ENCODE measurements around the gene EPHB2.

The EPHB2 gene

GRCh38 chr1:22710701-22711049, at the start of gene EPHB2:
EPHB2 (plus strand) TSS chr1:22710839; CDS start chr1:22710983, 144 bp downstream.
- TF ChIP-seq MAX (IDR thresholded peaks at IDR 0.05) (0 out of 2 replicates have a peak, but pooled peaks have one; percentile 3), CEBPB (IDR thresholded peaks at IDR 0.05) (no peak), RAD21 (IDR thresholded peaks at IDR 0.05; ENCODE audit: low read depth) (no peak), TAF1 (IDR thresholded peaks at IDR 0.05; ENCODE audit: low read depth) (peak; percentile 79)

GRCh38 chr1:22661880-22662279, 48.8 kb upstream of the EPHB2 start:
- TF ChIP-seq TCF12 (IDR thresholded peaks at IDR 0.05; ENCODE audit: low read depth) (no peak), YY1 (IDR thresholded peaks at IDR 0.05; ENCODE audit: low read depth) (no peak), REST (IDR thresholded peaks at IDR 0.05; ENCODE audit: low read depth) (no peak), USF1 (IDR thresholded peaks at IDR 0.05) (no peak), EP300 (IDR thresholded peaks at IDR 0.05; ENCODE audit: borderline replicate concordance) (no peak), NFIC (IDR thresholded peaks at IDR 0.05) (no peak)

- no peak for TF ChIP-seq RAD21 (IDR thresholded peaks at IDR 0.05; ENCODE audit: low read depth)
- no peak for TF ChIP-seq USF1 (IDR thresholded peaks at IDR 0.05)
These were observed 48.3 kb upstream of the EPHB2 start for GRCh38 chr1:22662318-22662717.

GRCh38 chr1:22662986-22663408, 47.6 kb upstream of the EPHB2 start:
- TF ChIP-seq EGR1 (IDR thresholded peaks at IDR 0.05) (no peak), USF1 (IDR thresholded peaks at IDR 0.05) (no peak), REST (IDR thresholded peaks at IDR 0.05; ENCODE audit: low read depth) (no peak), MAX (IDR thresholded peaks at IDR 0.05) (no peak), RAD21 (IDR thresholded peaks at IDR 0.05; ENCODE audit: low read depth) (no peak), ZBTB7A (IDR thresholded peaks at IDR 0.05; ENCODE audit: low read depth) (no peak), TCF12 (IDR thresholded peaks at IDR 0.05; ENCODE audit: low read depth) (no peak), CEBPB (IDR thresholded peaks at IDR 0.05) (no peak), CREB1 (IDR thresholded peaks at IDR 0.05; ENCODE audit: low read depth) (no peak), FOXM1 (IDR thresholded peaks at IDR 0.05; ENCODE audit: borderline replicate concordance, low read depth) (no peak), TEAD4 (IDR thresholded peaks at IDR 0.05) (no peak), TAF1 (IDR thresholded peaks at IDR 0.05; ENCODE audit: low read depth) (no peak), YY1 (IDR thresholded peaks at IDR 0.05; ENCODE audit: low read depth) (no peak), EP300 (IDR thresholded peaks at IDR 0.05; ENCODE audit: borderline replicate concordance) (no peak)

- no peak for TF ChIP-seq YY1 (IDR thresholded peaks at IDR 0.05; ENCODE audit: low read depth)
- no peak for TF ChIP-seq CREB1 (IDR thresholded peaks at IDR 0.05; ENCODE audit: low read depth)
- no peak for TF ChIP-seq MAX (IDR thresholded peaks at IDR 0.05)
- no peak for TF ChIP-seq CEBPB (IDR thresholded peaks at IDR 0.05)
- TF ChIP-seq FOXM1 (IDR thresholded peaks at IDR 0.05; ENCODE audit: borderline replicate concordance, low read depth) = no peak
- TF ChIP-seq RAD21 (IDR thresholded peaks at IDR 0.05; ENCODE audit: low read depth) = peak; percentile 84
These were observed 44.9 kb upstream of the EPHB2 start for GRCh38 chr1:22665752-22666151.

- TF ChIP-seq YY1 (IDR thresholded peaks at IDR 0.05; ENCODE audit: low read depth) (no peak), TEAD4 (IDR thresholded peaks at IDR 0.05) (no peak)
These were observed 44.2 kb upstream of the EPHB2 start for GRCh38 chr1:22666412-22666811.

Measured in Ishikawa (cell line).